Nephron progenitor cell (in vitro differentiated cells): ENCODE data around the gene PYGB.
"Not testable (repeated sequence)": the region's sequence is repeated elsewhere in the genome, so short reads cannot be mapped to it uniquely, and the experiment has no call there.

ENCODE experiments used
- DNase-seq: peaks from one replicate; pipeline ENCODE4 v3.0.0; 2021
- H3K27ac Mint-ChIP-seq: 2 replicates; pipeline ENCODE4 v1.8.0; 2021; ENCODE audit warnings: mild to moderate bottlenecking, moderate library complexity, mixed read lengths
- H3K27me3 Mint-ChIP-seq: 2 replicates; pipeline ENCODE4 v1.8.0; 2021; ENCODE audit warnings: mild to moderate bottlenecking, low read depth, mixed read lengths; ENCODE audit not compliant: poor library complexity
- H3K36me3 Mint-ChIP-seq: 2 replicates; pipeline ENCODE4 v1.8.0; 2021; ENCODE audit warnings: low read depth, mixed read lengths
- H3K4me1 Mint-ChIP-seq: 2 replicates; pipeline ENCODE4 v1.8.0; 2021; ENCODE audit warnings: mixed read lengths
- H3K4me3 Mint-ChIP-seq: 2 replicates; pipeline ENCODE4 v1.8.0; 2021; ENCODE audit warnings: mild to moderate bottlenecking, moderate library complexity, mixed read lengths
- H3K9me3 Mint-ChIP-seq: 2 replicates; pipeline ENCODE4 v1.8.0; 2021; ENCODE audit warnings: mild to moderate bottlenecking, moderate library complexity, mixed read lengths
- TF ChIP-seq, protein P1 (sequence below): fragments of 200-600 bp; sonication (generic); IDR thresholded peaks from 2 replicates; pipeline ENCODE4 v1.5.0; 2021; ENCODE audit warnings: antibody characterized with exemption

Gene PYGB

DNA sequence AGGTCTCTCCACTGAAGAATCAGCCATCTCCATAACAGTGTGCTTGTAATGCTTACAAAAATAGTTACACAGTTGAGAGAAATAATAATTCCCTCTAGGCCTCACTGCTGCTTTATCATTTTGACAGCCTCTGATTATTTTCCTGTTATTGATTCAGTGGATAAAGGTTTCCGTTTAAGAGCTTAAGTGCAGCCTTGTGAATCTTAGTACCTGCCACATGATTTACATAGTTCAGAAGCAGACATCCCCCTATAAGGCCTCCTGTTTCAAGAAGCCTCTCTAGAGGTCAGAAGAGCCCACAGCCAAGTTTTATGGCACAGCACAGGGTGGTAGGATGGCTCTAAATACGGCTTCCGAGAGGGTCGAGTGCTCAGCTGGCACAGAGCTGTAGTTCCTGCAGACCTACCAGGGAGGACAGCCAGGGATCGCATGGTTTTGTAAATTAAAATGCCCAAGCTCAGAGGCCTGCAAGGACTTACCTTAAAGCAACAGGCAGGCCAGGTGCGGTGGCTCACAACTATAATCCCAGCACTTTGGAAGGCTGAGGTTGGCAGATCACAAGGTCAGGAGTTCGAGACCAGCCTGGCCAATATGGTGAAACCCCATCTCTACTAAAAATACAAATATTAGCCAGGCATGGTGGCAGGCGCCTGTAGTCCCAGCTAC is 17.6 kb upstream of the PYGB start:
- Mint-ChIP-seq H3K27ac (no peak overlapping the region), H3K9me3 (no peaks in the 10 kb centered on the region), H3K36me3 (no peaks in the 10 kb centered on the region), H3K4me1 (peaks cover 23% of the 10 kb centered on the region), H3K4me3 (no peak overlapping the region), H3K27me3 (peaks cover 4% of the 10 kb centered on the region)
- TF ChIP-seq, protein P1, sequence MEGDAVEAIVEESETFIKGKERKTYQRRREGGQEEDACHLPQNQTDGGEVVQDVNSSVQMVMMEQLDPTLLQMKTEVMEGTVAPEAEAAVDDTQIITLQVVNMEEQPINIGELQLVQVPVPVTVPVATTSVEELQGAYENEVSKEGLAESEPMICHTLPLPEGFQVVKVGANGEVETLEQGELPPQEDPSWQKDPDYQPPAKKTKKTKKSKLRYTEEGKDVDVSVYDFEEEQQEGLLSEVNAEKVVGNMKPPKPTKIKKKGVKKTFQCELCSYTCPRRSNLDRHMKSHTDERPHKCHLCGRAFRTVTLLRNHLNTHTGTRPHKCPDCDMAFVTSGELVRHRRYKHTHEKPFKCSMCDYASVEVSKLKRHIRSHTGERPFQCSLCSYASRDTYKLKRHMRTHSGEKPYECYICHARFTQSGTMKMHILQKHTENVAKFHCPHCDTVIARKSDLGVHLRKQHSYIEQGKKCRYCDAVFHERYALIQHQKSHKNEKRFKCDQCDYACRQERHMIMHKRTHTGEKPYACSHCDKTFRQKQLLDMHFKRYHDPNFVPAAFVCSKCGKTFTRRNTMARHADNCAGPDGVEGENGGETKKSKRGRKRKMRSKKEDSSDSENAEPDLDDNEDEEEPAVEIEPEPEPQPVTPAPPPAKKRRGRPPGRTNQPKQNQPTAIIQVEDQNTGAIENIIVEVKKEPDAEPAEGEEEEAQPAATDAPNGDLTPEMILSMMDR, result no peak
- no peak for DNase-seq

- no peak for DNase-seq
- Mint-ChIP-seq H3K9me3 (no peaks in the 10 kb centered on the region), H3K27me3 (no peaks in the 10 kb centered on the region), H3K27ac (no peak overlapping the region), H3K36me3 (no peaks in the 10 kb centered on the region), H3K4me1 (peaks cover 16% of the 10 kb centered on the region), H3K4me3 (no peak overlapping the region)
- TF ChIP-seq, protein P1, result no peak
These were observed 14.7 kb upstream of the PYGB start for GRCh38 chr20:25233016-25233772.

DNA sequence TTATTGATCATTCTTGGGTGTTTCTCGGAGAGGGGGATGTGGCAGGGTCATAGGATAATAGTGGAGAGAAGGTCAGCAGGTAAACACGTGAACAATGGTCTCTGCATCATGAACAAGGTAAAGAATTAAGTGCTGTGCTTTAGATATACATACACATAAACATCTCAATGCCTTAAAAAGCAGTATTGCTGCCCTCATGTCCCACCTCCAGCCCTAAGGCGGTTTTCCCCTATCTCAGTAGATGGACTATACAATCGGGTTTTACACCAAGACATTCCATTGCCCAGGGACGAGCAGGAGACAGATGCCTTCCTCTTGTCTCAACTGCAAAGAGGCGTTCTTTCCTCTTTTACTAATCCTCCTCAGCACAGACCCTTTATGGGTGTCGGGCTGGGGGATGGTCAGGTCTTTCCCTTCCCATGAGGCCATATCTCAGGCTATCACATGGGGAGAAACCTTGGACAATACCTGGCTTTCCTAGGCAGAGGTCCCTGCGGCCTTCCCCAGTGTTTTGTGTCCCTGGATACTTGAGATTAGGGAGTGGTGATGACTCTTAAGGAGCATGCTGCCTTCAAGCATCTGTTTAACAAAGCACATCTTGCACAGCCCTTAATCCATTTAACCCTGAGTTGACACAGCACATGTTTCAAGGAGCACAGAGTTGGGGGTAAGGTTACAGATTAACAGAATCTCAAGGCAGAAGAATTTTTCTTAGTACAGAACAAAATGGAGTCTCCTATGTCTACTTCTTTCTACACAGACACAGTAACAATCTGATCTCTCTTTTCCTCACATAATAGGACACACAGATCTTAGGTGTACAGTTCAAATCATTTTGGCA is 13.7 kb upstream of the PYGB start:
- DNase-seq, H3K36me3 Mint-ChIP-seq, H3K4me3 Mint-ChIP-seq, H3K27ac Mint-ChIP-seq, H3K9me3 Mint-ChIP-seq, H3K27me3 Mint-ChIP-seq: not testable (repeated sequence)
- peaks cover 16% of the 10 kb centered on the region for H3K4me1 Mint-ChIP-seq

- DNase-seq, result no peak
These were observed 11.2 kb upstream of the PYGB start for GRCh38 chr20:25236450-25237304.

DNA sequence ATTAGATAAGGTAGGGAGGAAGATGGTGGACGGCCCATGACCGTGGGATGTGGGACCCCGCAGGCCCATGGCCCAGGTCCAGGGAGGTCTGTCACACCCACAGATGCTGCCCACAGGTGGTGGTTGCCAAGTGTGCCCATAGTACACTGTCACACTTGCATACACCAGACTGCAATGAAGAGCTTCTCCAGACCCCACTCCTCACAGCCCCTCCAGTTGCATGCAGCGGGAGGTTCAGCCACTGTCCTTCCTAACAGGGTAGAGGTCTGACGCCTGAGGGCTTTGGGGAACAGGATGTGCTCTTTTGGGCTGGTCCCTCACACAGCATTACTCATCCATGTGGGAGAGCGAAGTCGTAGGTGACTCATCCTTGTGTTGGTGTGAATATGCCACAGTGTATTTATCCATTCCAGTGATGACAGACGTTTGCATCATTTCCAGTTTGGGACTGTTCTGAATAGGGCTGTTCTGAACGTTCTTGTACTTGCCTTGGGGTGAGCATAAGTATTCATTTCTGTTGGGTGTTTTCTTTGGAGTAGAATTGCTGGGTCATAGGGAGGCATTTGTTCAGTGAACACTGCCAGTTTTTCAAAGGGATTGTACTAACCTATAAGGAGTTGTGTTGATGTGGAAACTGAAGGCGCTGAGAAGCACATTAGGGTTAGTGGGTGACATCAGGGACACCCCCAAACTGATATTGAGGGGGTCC is 10.1 kb upstream of the PYGB start:
- peaks cover 27% of the 10 kb centered on the region for H3K4me1 Mint-ChIP-seq
- H3K27ac Mint-ChIP-seq, result peak overlapping the region; percentile 8
- H3K36me3 Mint-ChIP-seq, result no peaks in the 10 kb centered on the region
- TF ChIP-seq, protein P1, result no peak
- peaks cover 17% of the 10 kb centered on the region for H3K27me3 Mint-ChIP-seq
- no peak for DNase-seq
- H3K9me3 Mint-ChIP-seq, result no peaks in the 10 kb centered on the region
- H3K4me3 Mint-ChIP-seq, result no peak overlapping the region

More at GRCh38 chr20:25236450-25237304, 11.2 kb upstream of the PYGB start:
- Mint-ChIP-seq H3K4me1 (peaks cover 20% of the 10 kb centered on the region), H3K27me3 (peaks cover 10% of the 10 kb centered on the region), H3K9me3 (no peaks in the 10 kb centered on the region), H3K27ac (no peak overlapping the region), H3K4me3 (no peak overlapping the region), H3K36me3 (no peaks in the 10 kb centered on the region)
- TF ChIP-seq, protein P1, result no peak
